ENCODE measurements around the gene PIGO.

PIGO gene

DNA sequence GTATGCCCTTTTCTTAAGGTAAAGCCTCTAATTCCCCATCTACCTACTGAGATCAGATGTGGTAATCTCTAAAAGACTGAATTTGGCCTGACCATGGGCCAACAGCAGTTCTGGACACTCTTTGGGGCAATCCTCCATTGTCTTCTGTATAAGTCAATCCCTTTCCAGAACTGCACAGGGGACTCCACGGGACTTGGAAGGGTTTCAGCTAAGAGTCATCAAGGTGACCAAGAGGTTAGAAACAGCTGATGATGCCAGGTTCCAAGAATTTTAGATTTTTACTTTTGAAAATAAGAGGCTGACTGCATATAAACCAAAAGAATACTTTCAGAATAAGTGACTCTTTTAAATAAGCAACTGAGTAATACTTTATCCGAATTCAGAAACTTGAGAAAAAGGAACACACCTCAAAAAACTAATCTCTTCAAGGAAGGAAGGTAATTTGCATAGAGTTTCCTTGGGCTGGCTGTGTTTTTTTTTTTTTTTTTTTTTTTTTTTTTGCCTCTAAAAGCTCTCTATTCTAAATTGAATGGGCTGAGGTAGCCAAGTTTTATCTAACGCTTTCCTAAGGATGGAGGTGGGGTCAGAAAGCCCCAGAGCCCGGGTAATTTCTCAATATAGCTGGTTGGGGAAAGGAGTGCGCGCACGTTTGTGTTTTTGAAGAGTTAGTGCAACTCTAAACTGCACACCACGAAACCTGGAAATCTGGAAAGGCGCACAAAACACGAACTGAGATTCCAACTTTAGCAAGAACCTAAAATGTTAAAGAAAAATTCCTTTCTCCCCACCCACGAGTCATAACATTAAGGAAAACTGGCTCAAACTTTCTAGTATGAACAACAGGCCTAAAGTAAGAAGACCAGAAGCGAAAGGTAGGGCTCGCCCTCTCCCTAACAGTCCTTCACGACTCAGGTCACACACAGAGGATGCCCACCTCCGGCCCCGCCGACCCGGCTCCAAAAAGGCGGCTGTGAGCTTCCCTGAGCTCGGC lies 25.3 kb downstream of the PIGO start:
- no peak for DNase-seq

- no peak for DNase-seq
Measured at GRCh38 chr9:35069020-35069419, 27.4 kb downstream of the PIGO start.

- DNase-seq = no peak
Measured at GRCh38 chr9:35067056-35067455, 29.3 kb downstream of the PIGO start.

GRCh38 chr9:35060548-35061207 lies 35.7 kb downstream of the PIGO start:
- DNase-seq = no peak

- DNase-seq = no peak
Measured at GRCh38 chr9:35059438-35059837, 37.0 kb downstream of the PIGO start.

DNA sequence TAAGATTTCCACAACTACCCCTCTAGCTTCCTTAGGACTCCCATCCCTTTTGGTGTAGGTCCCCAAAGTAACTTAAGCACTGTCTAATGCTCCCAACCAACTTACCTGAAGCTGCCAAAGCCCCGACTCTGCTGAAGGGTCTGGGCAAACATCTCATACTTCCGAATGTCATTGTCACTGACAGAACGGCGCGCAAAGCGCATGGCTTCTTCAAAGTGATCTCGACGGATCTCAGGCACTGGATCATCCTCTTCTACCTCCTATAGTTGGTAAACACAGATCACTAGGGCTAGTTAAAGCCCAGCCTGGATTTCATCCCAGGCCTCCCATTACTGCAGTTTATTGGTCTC lies 39.1 kb downstream of the PIGO start:
- no peak for DNase-seq

- no peak for DNase-seq
Measured at GRCh38 chr9:35056571-35057270, 39.7 kb downstream of the PIGO start.

GRCh38 chr9:35054871-35055644 lies 41.3 kb downstream of the PIGO start:
- no peak for DNase-seq

DNA sequence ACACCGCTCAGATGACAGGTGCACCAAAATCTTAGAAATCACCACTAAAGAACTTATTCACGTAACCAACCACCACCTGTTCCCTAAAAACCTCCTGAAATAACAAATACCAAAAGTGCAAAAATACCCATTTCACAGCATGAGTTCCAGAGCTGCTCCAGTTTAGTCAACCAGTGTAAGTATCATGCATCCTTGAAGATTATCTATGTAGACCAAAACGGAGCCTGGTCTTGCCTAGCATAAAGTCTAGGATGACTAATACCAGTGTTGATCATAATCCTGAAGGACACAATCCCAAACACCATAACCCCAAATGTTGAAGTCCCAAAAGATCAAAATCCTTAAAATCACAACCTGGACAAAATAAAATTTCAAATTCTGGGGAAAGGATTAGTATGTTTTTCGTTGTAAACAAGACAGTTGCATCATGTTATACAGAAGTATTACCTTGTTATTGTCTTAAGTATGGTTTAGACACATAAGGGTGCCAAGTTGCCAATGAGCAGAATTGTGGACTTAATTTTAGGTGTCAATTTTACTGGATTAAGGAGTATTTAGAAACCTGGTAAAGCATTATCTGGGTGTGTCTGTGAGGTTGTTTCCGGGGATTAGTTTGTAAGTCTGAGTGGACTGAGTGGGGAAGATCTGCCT lies 42.1 kb downstream of the PIGO start:
- DNase-seq = no peak

- peak; percentile 72 for DNase-seq
Measured at GRCh38 chr9:35051069-35051967, 45.1 kb downstream of the PIGO start.

DNA sequence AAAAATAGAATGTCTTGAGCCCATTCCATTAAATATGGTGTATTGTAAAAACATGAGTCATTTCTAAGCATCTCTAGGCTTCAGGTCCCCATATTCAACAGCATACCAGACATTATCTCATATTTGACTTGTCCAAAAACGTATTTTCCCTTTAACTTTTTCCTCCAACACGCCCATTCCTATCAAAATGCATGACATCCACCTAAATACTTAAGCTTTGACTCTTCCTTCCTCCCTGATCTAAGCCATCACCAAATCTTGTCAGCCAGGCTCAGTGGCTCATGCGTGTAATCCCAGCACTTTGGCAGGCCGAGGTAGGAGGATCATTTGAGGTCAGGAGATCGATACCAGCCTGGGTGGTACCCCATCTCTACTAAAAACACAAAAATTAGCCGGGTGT lies 47.9 kb downstream of the PIGO start:
- no peak for DNase-seq

DNA sequence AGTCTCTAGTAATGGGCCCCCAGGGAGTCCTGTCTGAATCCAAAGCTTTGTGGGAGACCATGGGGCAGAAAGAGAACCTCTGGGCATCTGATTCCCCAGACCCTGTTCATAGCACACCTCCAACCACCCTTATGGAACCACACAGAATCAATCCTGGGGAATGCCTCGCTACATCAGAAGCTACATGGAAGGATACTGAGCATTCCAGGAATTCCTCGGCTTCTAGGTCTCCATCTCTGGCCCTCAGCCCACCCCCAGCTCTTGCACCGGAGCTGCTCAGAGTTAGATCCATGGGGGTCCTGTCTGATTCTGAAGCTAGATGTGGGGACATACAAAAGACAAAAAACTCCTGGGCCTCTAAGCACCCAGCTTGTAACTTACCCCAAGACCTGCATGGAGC lies 52.3 kb downstream of the PIGO start:
- no peak for DNase-seq

DNA sequence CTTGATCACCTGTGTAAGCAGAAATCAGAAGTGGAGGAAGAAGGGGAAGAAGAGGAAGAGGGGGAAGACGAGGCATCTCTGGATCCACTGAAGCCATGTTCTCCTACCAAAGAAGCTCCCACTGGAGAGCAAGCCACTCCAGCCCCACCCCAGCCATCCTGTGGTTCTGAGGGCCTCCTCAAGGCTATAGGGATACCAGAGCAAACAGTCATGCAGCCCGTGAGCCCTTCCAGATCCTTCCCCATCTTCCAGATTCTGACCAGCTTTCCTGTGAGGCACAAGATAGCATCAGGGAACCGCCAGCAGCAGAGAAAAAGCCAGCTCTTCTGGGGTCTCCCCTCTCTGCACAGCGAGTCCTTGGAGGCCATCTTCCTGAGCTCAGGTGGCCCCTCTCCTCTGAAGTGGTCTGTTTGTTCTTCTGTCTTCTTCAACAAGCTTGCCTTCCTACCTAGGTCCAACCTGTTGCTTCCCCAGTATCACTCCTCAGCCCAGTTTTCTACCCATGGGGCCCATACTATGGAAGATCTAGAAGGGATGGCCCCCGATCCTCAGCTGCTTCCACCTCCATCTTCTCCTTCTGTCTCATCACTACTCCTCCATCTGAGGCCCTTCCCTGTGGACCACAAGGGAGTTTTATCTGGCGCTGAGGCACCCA lies 53.4 kb downstream of the PIGO start:
- DNase-seq = no peak

GRCh38 chr9:35042081-35042604 lies 54.2 kb downstream of the PIGO start:
- DNase-seq = no peak
